GM21447 (cell line): Measurements from ENCODE around the gene NECAB3.

Experiments used
- ATAC-seq: cut with Tn5 transposase; IDR thresholded peaks from one replicate; pipeline ENCODE4 v1.9.1; 2021; ENCODE audit not compliant: unreplicated experiment

NECAB3 gene

DNA sequence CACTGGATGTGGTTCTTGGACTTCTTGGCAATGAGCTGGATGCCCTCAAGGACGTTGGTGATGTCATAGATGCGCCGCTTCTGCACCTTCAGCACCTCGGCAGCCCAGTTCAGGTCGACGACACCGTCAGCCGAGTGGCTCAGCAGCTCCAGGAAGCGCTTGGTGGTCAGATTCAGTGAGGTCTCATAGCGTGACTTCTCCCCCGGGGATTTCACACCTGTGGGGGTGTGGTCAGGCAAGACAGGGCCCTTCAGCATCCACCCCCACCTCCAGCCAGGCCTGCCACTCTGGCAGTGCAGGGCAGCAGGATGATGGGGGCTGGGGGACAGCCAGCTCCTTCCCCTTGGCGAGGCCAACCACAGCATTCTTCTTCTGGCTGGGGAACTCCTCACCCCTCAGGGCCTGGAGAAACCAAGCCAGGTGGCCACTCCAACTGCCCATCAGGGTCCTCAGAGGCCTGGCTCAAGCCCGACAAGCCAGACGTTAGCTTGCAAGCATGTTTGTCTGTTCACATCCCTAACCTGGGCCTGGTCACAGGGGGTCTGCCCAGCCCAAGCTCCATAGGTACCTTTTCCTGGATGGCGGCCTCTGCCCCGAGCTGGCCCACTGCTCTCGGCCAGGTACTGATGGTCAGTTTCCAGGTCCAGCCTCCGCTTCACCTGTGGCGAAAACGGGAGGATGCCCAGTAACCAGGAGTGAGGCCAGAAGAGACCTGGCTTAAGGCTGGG, 5.7 kb upstream of the NECAB3 start:
- ATAC-seq: peak; percentile 65

- no peak for ATAC-seq
Measured at GRCh38 chr20:33677991-33678702, 3.9 kb upstream of the NECAB3 start.

- ATAC-seq: no peak
Measured at GRCh38 chr20:33676652-33677645, 2.7 kb upstream of the NECAB3 start.

GRCh38 chr20:33676121-33676520, 1.9 kb upstream of the NECAB3 start:
- no peak for ATAC-seq

- no peak for ATAC-seq
Measured at GRCh38 chr20:33675136-33675959, 1.1 kb upstream of the NECAB3 start.

- peak; percentile 12 for ATAC-seq
Measured at GRCh38 chr20:33673410-33674293, 576 bp downstream of the NECAB3 start.

DNA sequence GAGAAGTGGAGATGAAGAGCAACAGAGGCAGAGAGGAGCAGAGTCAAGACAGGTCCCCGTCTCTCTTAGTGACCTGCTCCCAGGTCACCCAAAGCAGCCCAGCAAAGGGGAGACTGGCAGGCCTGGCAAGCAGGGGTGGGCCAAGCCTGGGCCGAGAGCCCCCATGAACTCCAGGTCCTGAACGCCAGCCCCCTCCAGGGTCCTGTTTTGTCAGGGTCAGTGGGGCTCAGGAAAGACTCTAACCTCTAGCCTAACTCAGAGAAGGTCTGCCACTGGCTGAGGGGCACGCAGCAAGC, 1.2 kb downstream of the NECAB3 start:
- ATAC-seq: no peak

DNA sequence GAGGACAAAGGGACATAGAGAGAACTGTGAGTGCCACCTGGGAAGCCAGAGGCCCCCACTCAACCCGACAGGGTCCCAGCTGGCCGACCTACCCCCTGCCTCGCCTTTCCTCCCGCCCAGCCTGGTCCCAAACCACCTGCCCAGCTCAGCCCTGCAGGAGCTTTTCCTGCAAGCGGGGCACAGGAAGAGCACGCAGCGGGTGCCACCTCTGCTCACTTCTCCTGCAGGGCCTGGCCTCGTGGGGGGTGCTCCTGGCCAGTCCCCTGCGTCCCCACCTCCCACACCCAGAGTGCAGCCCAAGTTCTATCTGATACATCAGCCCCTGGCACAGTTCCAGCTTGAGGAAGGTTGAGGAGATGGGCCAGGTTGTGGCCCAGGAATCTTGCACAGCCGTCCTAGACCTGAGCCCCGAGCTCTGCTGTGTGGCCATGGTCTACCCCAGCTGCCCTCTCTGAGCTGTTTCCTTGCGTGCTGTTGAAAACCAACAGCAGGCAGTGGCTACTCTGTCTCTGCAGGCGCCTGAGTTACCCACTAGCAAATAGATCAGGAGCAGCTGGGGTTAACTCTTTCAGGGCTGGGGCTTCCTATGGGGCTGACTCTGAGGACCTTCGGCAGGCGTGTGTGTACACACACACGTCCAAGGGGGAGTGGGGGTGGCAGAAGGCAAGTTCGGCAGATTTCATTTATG, 1.7 kb downstream of the NECAB3 start:
- ATAC-seq: no peak

- no peak for ATAC-seq
Measured at GRCh38 chr20:33671573-33672288, 2.5 kb downstream of the NECAB3 start.

DNA sequence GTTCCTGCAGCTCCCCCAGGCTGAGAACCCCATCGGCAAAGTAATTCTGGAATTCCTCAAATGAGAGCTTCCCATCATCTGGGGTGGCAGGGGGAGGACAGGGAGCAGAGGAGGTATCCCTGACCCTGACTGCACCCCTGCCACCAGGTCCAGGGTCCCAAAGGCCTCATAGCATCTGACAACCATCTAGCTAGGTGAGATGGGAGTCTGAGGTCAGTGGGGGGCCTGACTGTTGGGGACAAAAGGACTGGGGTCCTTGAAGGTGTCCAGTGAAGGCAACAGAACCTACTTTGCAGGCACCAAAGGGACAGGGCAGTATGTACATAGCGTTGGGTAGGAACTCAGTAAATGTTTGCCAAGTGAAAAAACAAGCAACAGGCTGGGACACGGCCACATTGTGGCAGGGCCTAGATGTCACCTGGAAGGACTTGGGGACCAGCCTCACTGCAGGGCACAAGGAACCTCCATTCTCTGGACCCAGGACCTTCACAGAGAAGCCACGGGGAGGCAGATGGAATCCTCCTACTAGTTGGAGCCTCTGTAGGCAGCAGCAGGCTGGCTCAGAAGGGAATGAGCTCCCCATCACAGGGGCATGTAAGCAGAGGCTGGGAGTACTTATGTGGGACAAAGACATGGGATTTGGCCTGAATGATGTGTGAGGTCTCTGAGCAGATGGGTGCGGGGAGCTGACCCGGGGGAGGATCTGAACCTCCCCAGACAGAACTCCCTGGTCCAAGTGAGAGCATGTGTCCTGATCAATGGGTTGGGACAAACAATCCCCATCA, 3.3 kb downstream of the NECAB3 start:
- ATAC-seq: no peak

DNA sequence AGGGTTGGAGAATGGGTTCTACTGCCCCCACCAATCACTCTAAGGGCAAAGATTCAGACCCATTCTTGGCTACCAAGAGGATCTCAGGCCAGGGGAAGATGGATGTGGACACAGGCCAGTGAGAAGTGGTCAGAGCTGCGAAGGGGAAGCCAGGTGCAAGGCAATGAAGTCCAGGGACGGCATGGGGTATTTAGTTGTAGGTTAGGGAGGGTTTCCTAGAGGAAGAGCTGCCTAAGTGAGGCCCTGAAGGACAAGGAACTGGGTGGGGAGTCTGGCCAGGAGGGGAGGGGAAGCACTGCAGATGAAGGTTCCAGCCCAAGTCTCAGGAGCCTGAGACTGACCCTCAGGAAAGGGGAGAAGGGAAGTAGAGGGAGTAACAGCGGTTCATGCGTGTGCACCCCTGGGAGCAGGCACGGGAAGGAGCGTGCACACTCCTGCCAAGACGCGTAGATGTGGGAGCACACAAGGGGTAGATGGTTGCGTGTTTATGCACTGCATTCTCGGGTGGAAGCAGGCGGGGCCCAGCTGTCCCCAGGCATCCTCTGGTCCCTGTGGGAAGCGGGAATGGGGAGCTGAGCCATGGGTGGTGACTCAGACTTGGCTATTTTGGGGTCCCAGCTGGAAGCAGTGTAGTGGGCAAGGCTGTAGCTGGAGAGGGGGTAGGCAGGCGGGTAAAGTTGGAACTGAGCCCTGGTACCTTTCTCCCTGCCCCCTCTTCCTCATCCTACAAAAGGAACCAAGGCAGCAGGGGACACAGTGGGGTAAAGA, 4.2 kb downstream of the NECAB3 start:
- no peak for ATAC-seq

DNA sequence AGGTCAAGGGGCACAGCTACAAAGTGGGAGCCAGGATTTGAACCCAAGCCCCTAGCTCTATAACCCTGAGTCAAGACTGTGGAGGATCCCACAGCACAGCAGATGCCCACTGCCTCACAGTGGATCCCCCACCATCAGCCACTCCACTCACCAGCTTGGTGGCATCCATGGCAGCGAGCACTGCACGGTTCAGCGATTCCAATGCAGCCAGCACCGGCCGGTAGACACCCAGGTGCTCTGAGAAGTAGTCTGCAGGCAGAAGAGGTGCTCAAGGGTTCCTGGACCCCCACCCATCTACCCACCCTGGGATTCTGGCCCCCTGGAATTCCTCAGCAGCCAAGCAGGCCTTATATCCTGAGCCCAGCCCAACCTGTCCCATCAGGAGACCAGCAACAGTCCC, 5.0 kb downstream of the NECAB3 start:
- no peak for ATAC-seq

- ATAC-seq: no peak
Measured at GRCh38 chr20:33668466-33669155, 5.6 kb downstream of the NECAB3 start.

DNA sequence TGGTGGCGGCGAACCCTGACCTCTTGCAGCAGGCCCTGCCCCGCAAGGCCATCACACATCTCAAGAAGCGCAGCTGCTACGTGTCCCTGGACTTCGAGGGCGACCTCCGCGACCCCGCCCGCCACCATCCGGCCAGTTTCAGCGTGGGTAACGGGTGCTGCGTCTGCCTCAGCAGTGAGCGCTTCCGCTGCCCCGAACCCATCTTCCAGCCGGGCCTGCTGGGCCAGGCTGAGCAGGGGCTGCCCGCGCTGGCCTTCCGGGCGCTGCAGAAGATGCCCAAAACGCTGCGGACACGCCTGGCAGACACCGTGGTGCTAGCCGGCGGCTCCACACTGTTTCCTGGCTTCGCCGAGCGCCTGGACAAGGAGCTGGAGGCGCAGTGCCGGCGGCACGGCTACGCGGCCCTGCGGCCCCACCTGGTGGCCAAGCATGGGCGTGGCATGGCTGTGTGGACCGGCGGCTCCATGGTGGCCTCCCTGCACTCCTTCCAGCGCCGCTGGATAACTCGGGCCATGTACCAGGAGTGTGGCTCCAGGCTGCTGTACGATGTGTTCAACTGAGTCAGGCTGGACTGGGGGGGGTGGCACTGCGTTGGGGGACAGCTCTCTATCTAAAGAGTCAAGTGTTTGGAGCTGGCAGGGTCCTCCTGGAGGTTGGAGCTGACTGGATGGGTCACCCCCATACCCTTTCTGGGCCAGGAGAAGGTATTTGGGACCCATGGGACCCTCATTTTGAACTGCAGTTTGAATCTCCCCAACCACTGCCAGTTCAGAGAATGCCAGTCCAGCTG, 6.4 kb downstream of the NECAB3 start:
- ATAC-seq: peak; percentile 35

DNA sequence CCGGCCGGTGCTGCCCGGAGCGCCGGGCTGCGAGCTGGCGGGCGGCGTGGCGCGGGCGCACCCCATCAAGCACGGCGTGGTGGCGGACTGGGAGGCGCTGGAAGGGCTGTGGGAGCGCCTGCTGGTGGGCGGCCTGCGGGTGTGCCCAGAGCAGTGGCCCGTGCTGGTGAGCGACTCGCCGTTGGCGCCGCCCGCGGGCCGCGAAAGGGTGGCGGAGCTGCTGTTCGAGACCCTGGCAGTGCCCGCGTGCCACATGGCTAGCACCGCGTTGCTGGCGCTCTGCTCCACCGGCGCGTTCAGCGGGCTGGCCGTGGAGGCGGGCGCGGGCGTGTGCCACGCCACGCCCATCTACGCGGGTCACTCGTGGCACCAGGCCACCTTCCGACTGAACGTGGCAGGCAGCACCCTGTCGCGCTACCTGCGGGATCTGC, 7.0 kb downstream of the NECAB3 start:
- peak; percentile 13 for ATAC-seq
